Stimulated activated effector memory CD8-positive, alpha-beta T cell treated with anti-CD3 and anti-CD28 coated beads, Interleukin-12 subunit alpha, Interleukin-12 subunit beta, amount 100 ng/mL, for 72 hours (primary cell): Measurements from ENCODE around the gene RLBP1.
"Not testable (repeated sequence)": the region's sequence is repeated elsewhere in the genome, so short reads cannot be mapped to it uniquely, and the experiment has no call there.

Source experiments
- ATAC-seq: fragments of 150-1000 bp; cut with Tn5 transposase; 2 replicates; pipeline ENCODE4 v1.10.0; 2021
- DNase-seq, 2 donors: peaks; one replicate each; pipeline ENCODE4 v3.0.0; 2021 to 2022; ENCODE audit warnings: low spot score in 2 of 2
- H3K27ac Mint-ChIP-seq: one replicate; pipeline ENCODE4 v1.8.0; 2022; ENCODE audit warnings: mild to moderate bottlenecking, mixed read lengths
- H3K36me3 Mint-ChIP-seq: one replicate; pipeline ENCODE4 v1.8.0; 2022; ENCODE audit warnings: mild to moderate bottlenecking, mixed read lengths
- H3K4me1 Mint-ChIP-seq: one replicate; pipeline ENCODE4 v1.8.0; 2022; ENCODE audit warnings: mixed read lengths
- H3K4me3 Mint-ChIP-seq: one replicate; pipeline ENCODE4 v1.8.0; 2022; ENCODE audit warnings: mild to moderate bottlenecking, mixed read lengths
- H3K9me3 Mint-ChIP-seq: one replicate; pipeline ENCODE4 v1.8.0; 2022; ENCODE audit warnings: mixed read lengths

Gene RLBP1

DNA sequence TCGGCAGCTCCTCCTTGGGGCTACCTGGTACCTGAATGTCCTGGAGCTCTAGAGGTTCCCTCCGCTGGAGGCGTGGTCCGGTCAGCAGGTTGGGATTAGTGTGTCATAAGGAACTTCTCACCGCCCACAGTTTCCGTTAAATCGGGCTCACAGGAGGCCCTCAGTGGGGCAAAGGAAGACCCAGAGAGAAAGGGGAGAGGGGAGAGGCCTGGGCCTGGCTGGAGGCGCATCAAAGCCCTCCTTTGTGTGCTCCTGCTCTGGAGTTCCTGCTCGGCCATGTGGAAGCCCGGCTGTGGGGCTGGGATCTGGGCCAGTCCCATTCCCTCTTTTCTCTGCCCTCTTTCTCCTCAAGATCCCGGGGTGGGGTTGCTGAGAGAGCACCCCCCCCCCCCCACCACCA lies at the start of gene RLBP1:
Gene RLBP1 (minus strand): TSS at position 37 of the 400 bp plus-strand sequence. CDS start 2,604 bp downstream, outside the sequence.
- no peak for DNase-seq
- no peak for ATAC-seq
- no peak within 1 kb of the TSS for H3K27ac Mint-ChIP-seq
- H3K9me3 Mint-ChIP-seq = no peaks in the 10 kb centered on the region
- no peaks in the 10 kb centered on the region for H3K4me1 Mint-ChIP-seq
- no peaks in the 10 kb centered on the region for H3K36me3 Mint-ChIP-seq
- no peak within 1 kb of the TSS for H3K4me3 Mint-ChIP-seq

DNA sequence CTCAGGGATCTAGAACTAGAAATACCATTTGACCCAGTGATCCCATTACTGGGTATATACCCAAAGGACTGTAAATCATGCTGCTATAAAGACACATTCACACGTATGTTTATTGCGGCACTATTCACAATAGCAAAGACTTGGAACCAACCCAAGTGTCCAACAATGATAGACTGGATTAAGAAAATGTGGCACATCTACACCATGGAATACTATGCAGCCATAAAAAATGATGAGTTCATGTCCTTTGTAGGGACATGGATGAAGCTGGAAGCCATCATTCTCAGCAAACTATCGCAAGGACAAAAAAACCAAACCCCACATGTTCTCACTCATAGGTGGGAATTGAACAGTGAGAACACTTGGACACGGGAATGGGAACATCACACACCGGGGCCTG lies 28.8 kb upstream of the RLBP1 start:
- not testable (repeated sequence) for H3K9me3 Mint-ChIP-seq, H3K27ac Mint-ChIP-seq, DNase-seq, H3K4me3 Mint-ChIP-seq, ATAC-seq
- peaks cover 86% of the 10 kb centered on the region for H3K36me3 Mint-ChIP-seq
- H3K4me1 Mint-ChIP-seq = peaks cover 15% of the 10 kb centered on the region

DNA sequence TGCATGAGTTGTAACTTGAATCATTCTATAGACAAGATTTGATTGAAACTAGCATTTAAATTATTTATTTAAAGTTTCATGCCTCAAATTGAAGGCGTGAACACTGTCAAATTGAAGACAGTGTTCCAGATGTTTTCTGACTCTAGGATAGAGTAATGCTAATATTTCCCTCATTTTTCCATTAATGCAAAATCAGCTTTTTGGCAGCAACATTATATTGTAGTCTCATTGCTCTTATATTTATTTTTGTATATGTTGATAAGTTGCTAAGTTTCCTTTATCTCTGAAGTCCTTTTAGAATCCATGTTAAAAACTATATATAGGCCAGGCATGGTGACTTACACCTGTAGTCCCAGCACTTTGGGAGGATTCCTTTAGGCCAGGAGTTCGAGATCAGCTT lies 27.2 kb upstream of the RLBP1 start:
- ATAC-seq (no peak), DNase-seq (no peak)
- Mint-ChIP-seq H3K36me3 (peaks cover 89% of the 10 kb centered on the region), H3K4me1 (peaks cover 29% of the 10 kb centered on the region), H3K27ac (no peak overlapping the region), H3K9me3 (no peaks in the 10 kb centered on the region), H3K4me3 (no peak overlapping the region)

DNA sequence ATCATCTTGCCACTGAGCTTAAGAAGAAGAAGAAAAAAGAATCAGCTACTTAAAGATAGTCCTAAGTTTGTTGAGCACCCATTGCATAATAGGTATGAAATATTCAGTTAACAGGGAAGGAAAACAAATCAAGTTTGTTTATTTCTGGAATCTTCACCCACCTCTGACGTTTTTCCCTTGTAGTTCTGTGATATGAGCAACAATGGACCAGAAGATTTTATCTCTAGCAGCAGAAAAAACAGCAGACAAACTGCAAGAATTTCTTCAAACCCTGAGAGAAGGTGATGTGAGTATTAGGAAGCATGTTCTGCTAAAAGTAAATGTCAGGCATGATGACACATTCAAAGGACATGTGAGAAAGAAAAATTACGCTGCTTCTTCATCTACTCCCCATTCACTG lies 26.1 kb upstream of the RLBP1 start:
- Mint-ChIP-seq H3K4me3 (no peak overlapping the region), H3K36me3 (peaks cover 82% of the 10 kb centered on the region), H3K27ac (no peak overlapping the region), H3K4me1 (peaks cover 38% of the 10 kb centered on the region), H3K9me3 (no peaks in the 10 kb centered on the region)
- DNase-seq = no peak
- no peak for ATAC-seq

DNA sequence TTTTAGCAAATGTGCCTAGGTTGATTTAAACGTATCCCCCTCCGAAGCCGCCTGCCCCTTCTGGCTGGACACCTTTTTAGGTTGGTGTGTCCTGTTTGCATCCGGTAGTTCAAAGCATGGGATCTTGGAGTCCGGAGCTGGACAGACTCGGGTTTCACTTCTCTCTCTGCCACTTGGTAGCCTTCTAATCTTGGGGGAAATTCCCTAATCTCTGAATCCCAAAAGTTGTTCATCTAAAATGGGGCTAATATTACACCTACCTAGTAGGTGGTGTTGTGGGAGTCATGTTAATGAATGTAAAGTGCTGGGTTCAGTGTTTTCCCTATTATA lies 23.2 kb upstream of the RLBP1 start:
- H3K4me1 Mint-ChIP-seq = peaks cover 38% of the 10 kb centered on the region
- peaks cover 57% of the 10 kb centered on the region for H3K36me3 Mint-ChIP-seq
- H3K4me3 Mint-ChIP-seq = peak overlapping the region; percentile 95
- no peak for DNase-seq
- H3K9me3 Mint-ChIP-seq = no peaks in the 10 kb centered on the region
- no peak for ATAC-seq
- H3K27ac Mint-ChIP-seq = peak overlapping the region; percentile 94

- H3K4me1 Mint-ChIP-seq = peaks cover 38% of the 10 kb centered on the region
- ATAC-seq (peak; percentile 96), DNase-seq (peak; percentile 96 to 99)
- H3K4me3 Mint-ChIP-seq = peak within 1 kb of the TSS; percentile 95
- H3K9me3 Mint-ChIP-seq = no peaks in the 10 kb centered on the region
- peak within 1 kb of the TSS; percentile 94 for H3K27ac Mint-ChIP-seq
- H3K36me3 Mint-ChIP-seq = peaks cover 51% of the 10 kb centered on the region
These were observed 22.6 kb upstream of the RLBP1 start, which contains the start of gene FANCI for GRCh38 chr15:89243691-89244573. FANCI (plus strand) TSS chr15:89243979; CDS start chr15:89247648, 3,669 bp downstream.

DNA sequence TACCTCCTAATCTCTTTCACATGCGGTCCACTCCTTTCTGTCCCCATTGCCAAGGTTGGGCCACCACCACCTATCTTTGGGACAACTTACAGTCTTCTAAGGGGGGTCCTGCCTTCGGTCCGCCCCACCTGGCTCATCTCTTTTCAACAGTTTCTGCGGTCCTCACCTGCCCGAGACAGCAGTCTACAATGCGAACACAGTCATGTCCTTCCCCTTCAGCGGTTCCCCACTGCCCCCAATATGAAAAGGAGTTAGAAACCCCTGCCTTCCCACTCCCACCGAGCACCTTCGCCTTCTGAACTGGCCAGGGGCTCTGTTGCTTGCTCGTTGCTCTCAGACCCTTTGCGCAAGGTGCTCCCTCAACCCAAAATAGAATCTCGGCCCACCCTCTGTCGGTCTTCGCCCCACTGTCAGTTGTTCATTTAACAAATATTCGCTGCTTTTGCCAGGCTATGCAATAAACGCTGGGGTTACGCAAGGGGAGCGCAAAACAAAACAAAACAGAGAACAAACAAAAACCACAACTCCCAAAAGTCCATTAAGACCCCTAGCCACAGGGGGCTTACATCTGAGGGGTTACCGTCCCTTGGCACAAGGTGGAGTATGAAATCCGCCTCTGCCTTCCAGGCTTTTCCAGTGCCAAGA lies 21.8 kb upstream of the RLBP1 start:
- peaks cover 38% of the 10 kb centered on the region for H3K4me1 Mint-ChIP-seq
- H3K9me3 Mint-ChIP-seq = no peaks in the 10 kb centered on the region
- ATAC-seq (no peak), DNase-seq (peak in 1 of 2 donors; percentile 54)
- peak overlapping the region; percentile 94 for H3K27ac Mint-ChIP-seq
- H3K4me3 Mint-ChIP-seq = peak overlapping the region; percentile 95
- H3K36me3 Mint-ChIP-seq = peaks cover 43% of the 10 kb centered on the region

GRCh38 chr15:89239883-89240810 lies 18.8 kb upstream of the RLBP1 start:
- H3K36me3 Mint-ChIP-seq = peaks cover 13% of the 10 kb centered on the region
- peak in 1 of 2 donors; percentile 30 for DNase-seq
- H3K4me1 Mint-ChIP-seq = peaks cover 23% of the 10 kb centered on the region
- not testable (repeated sequence) for H3K4me3 Mint-ChIP-seq, H3K9me3 Mint-ChIP-seq, ATAC-seq, H3K27ac Mint-ChIP-seq

DNA sequence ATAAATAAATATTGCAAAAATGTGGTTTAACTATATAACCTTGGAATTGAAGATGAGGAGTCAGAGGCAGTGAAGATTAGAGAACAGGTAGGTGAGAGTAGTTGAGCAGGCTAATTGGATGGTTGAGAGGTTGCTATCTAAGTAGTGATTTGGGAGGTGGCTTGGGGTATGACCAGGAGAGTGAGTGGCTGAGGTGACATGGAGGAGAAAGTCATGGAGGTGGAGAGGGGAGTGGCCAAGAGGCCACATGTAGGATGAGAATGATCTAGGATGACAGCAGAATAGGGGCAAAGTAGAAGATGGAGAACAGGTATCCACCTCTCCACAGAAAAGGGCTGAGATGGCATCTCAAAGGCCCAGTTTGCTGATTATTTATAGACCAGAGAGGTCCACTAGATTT lies 10.5 kb upstream of the RLBP1 start:
- ATAC-seq = no peak
- DNase-seq = no peak
- Mint-ChIP-seq H3K36me3 (no peaks in the 10 kb centered on the region), H3K4me1 (peaks cover 7% of the 10 kb centered on the region), H3K27ac (no peak overlapping the region), H3K4me3 (no peak overlapping the region), H3K9me3 (no peaks in the 10 kb centered on the region)

DNA sequence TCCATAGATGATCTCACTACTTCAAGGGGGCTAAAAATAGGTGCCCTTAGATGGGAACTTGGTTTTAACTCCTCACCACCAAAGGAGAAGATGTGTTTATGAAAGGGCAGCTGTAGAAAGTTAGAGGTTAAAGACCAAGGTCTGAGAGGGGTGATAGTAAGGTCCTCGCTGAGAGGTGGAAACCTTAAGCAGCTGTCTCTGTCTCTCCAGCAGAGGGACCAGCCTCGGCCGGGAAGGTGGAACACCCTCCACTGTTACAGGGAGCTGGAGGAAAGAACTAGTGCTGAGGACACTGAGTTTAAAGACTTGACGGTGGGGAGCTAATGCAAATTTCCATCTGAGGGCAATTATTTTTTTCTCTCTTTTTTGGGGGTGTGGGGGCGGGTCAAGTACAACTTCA lies 8.9 kb upstream of the RLBP1 start:
- Mint-ChIP-seq H3K9me3 (no peaks in the 10 kb centered on the region), H3K27ac (peak overlapping the region; percentile 27), H3K36me3 (no peaks in the 10 kb centered on the region), H3K4me1 (peaks cover 7% of the 10 kb centered on the region), H3K4me3 (no peak overlapping the region)
- no peak for DNase-seq
- no peak for ATAC-seq

DNA sequence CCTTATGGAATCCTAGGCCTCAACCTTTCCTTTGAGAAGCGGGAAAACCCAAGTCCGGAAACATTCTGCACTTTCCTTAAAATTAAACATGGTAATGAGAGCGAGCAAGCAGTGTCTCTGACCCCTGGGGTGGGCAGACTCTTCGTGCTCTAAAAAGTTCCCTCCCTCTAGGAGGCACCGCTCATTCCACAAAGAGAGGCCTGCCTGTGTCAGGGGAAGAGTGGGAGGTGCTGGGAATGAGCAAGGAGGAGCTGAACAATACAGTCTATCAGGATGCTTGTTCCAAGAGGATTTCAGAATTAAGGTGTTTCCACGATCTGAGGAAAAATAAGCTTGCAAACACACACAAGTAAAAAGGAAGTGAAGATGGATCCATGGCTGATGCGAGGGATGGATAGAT lies 6.0 kb upstream of the RLBP1 start:
- Mint-ChIP-seq H3K27ac (no peak overlapping the region), H3K9me3 (no peaks in the 10 kb centered on the region), H3K36me3 (no peaks in the 10 kb centered on the region), H3K4me3 (no peak overlapping the region), H3K4me1 (peaks cover 7% of the 10 kb centered on the region)
- ATAC-seq (no peak), DNase-seq (no peak)

GRCh38 chr15:89226359-89227221 lies 5.2 kb upstream of the RLBP1 start:
- DNase-seq (no peak), ATAC-seq (no peak)
- H3K4me1 Mint-ChIP-seq = peaks cover 7% of the 10 kb centered on the region
- no peak overlapping the region for H3K27ac Mint-ChIP-seq
- no peaks in the 10 kb centered on the region for H3K36me3 Mint-ChIP-seq
- no peak overlapping the region for H3K4me3 Mint-ChIP-seq
- no peaks in the 10 kb centered on the region for H3K9me3 Mint-ChIP-seq

- no peak overlapping the region for H3K27ac Mint-ChIP-seq
These were observed 4.2 kb upstream of the RLBP1 start for GRCh38 chr15:89225588-89225987.

DNA sequence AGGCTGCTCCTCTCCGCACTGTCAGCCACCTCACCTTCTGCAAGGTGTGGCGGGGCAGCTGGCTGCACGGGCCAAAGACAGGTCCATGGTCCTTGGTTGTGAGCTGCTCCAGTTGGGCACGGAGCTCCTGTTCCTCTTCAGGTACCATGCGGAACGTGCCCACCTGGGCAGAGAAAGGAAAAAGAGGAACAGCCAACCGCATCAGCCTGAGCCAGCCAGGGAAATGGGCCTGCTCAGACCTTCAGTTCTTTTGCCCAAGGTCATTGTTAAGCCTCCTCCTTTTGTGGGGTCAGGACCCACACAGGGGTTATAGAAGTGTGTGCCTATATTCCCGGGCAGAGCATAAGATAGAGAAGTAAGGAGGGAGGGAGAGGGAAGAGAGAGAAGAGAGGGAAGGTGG lies 2.8 kb downstream of the RLBP1 start:
- H3K9me3 Mint-ChIP-seq = no peaks in the 10 kb centered on the region
- no peak overlapping the region for H3K4me3 Mint-ChIP-seq
- ATAC-seq (no peak), DNase-seq (no peak)
- no peaks in the 10 kb centered on the region for H3K4me1 Mint-ChIP-seq
- H3K27ac Mint-ChIP-seq = no peak overlapping the region
- H3K36me3 Mint-ChIP-seq = no peaks in the 10 kb centered on the region

More at GRCh38 chr15:89225588-89225987, 4.2 kb upstream of the RLBP1 start:
- Mint-ChIP-seq H3K4me3 (no peak overlapping the region), H3K4me1 (peaks cover 4% of the 10 kb centered on the region), H3K36me3 (no peaks in the 10 kb centered on the region), H3K9me3 (no peaks in the 10 kb centered on the region)
- DNase-seq (no peak), ATAC-seq (no peak)
